Activated naive CD8-positive, alpha-beta T cell treated with anti-CD3 and anti-CD28 coated beads, Interleukin-2, amount 50 U/mL, for 24 hours (primary cell): ENCODE data around the gene MDM1.

Source experiments
- ATAC-seq: fragments of 150-1000 bp; cut with Tn5 transposase; one replicate; pipeline ENCODE4 v1.10.0; 2021
- DNase-seq: peaks from one replicate; pipeline ENCODE4 v3.0.0; 2021
- H3K27ac Mint-ChIP-seq: one replicate; pipeline ENCODE4 v1.8.0; 2021; ENCODE audit warnings: mild to moderate bottlenecking, mixed read lengths
- H3K27me3 Mint-ChIP-seq: one replicate; pipeline ENCODE4 v1.8.0; 2021; ENCODE audit warnings: mixed read lengths
- H3K36me3 Mint-ChIP-seq: one replicate; pipeline ENCODE4 v1.8.0; 2021; ENCODE audit warnings: low read depth, mixed read lengths
- H3K4me1 Mint-ChIP-seq: one replicate; pipeline ENCODE4 v1.8.0; 2021; ENCODE audit warnings: mixed read lengths
- H3K4me3 Mint-ChIP-seq: one replicate; pipeline ENCODE4 v1.8.0; 2021; ENCODE audit warnings: mild to moderate bottlenecking, moderate library complexity, mixed read lengths
- H3K9me3 Mint-ChIP-seq: one replicate; pipeline ENCODE4 v1.8.0; 2021; ENCODE audit warnings: mixed read lengths

MDM1 gene

GRCh38 chr12:68344126-68344525 is 12.0 kb upstream of the MDM1 start:
- Mint-ChIP-seq H3K36me3 (no peaks in the 10 kb centered on the region), H3K9me3 (no peaks in the 10 kb centered on the region), H3K27ac (no peak overlapping the region), H3K4me3 (no peak overlapping the region), H3K27me3 (no peaks in the 10 kb centered on the region), H3K4me1 (peaks cover 13% of the 10 kb centered on the region)
- DNase-seq = no peak
- no peak for ATAC-seq

DNA sequence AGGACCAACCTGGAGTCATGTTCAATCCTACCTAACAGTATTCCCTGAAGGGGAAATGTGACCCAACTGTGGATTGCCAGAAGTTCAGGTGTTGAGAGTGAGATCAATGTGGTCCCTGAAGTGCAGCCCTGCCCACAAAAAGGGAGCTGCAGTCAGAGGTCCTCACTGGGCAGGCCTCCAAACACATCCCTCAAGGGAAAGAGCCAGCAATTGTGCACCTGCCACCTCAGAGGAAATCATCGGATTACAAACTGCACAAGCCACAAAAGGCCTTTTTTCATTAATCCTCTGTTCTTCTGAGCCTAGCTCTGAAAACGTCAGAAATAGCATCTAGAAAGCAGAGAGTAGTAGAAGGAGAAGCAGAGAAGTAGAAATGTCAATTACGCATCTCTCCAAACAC is 10.8 kb upstream of the MDM1 start:
- ATAC-seq (no peak), DNase-seq (no peak)
- Mint-ChIP-seq H3K9me3 (no peaks in the 10 kb centered on the region), H3K4me1 (peaks cover 13% of the 10 kb centered on the region), H3K27me3 (no peaks in the 10 kb centered on the region), H3K36me3 (no peaks in the 10 kb centered on the region), H3K4me3 (no peak overlapping the region), H3K27ac (no peak overlapping the region)

DNA sequence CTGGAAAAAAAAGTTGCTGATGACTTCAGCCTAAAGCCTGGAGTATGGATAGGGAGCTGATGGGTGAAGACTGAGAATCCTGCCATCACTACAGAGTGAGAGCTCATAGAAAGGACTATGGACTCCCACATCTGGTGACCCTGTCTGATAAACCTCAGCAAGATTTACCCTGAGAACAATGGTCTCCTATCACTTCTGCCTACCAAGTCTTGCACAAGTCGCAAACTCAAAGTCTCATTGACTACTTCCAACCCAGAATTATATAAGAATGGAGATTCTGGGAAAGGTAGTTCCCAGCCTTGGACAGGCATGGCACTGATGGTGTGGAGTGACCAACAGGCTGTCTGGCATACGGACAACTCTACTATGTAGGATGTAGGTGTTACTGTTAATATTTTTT is 9.7 kb upstream of the MDM1 start:
- no peaks in the 10 kb centered on the region for H3K36me3 Mint-ChIP-seq
- H3K4me3 Mint-ChIP-seq = no peak overlapping the region
- DNase-seq (no peak), ATAC-seq (no peak)
- H3K27ac Mint-ChIP-seq = no peak overlapping the region
- peaks cover 10% of the 10 kb centered on the region for H3K4me1 Mint-ChIP-seq
- H3K27me3 Mint-ChIP-seq = no peaks in the 10 kb centered on the region
- no peaks in the 10 kb centered on the region for H3K9me3 Mint-ChIP-seq

DNA sequence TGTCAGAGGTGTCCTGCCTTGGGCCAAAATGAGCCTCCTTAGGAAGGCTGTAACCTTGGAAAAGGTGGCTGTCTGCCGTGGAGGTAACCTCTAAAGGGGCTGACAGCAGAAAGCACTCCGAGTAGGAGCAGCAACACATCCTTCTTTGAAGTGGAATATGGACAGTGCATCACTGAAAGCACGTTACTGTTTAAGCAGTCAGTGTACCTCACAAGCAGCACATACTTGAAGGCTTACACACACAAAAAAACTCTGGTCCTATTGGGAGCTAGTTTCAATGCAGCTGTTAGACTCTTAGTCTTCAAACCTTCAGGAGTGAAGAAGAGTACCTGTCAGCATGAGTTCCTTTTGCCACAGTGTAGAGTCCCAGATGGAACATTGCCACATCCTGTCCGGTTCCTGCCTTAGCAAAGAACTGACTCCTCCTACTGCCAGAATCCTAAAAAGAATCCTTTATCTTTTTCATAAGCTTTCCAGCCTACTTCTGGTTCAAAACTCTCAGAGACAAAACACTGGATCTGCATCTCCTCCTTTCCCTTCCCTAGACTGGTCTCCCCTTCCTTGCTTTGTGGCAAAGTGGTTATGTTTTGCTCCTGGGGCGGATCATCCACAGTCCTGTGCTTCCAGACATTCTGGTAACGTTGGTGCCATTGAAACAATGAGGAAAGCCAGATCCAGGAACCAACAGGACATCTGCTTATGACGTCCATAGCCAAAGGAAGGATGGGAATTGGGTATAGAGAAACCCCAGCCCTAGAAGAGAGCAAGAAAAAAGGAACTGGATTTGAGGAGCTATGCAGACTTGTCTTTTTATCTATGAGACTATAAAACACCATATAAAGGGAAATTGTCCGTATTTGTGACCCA is 8.5 kb upstream of the MDM1 start:
- no peak overlapping the region for H3K4me3 Mint-ChIP-seq
- no peaks in the 10 kb centered on the region for H3K36me3 Mint-ChIP-seq
- DNase-seq = no peak
- H3K27me3 Mint-ChIP-seq = no peaks in the 10 kb centered on the region
- peaks cover 1% of the 10 kb centered on the region for H3K4me1 Mint-ChIP-seq
- no peak for ATAC-seq
- H3K9me3 Mint-ChIP-seq = no peaks in the 10 kb centered on the region
- H3K27ac Mint-ChIP-seq = no peak overlapping the region

- DNase-seq (no peak), ATAC-seq (no peak)
- no peaks in the 10 kb centered on the region for H3K27me3 Mint-ChIP-seq
- no peaks in the 10 kb centered on the region for H3K9me3 Mint-ChIP-seq
- no peaks in the 10 kb centered on the region for H3K36me3 Mint-ChIP-seq
- peaks cover 22% of the 10 kb centered on the region for H3K4me1 Mint-ChIP-seq
- no peak overlapping the region for H3K27ac Mint-ChIP-seq
- H3K4me3 Mint-ChIP-seq = no peak overlapping the region
These were observed 4.7 kb upstream of the MDM1 start for GRCh38 chr12:68336889-68337303.

- Mint-ChIP-seq H3K36me3 (no peaks in the 10 kb centered on the region), H3K4me3 (no peak overlapping the region), H3K27me3 (no peaks in the 10 kb centered on the region), H3K4me1 (peaks cover 28% of the 10 kb centered on the region), H3K27ac (no peak overlapping the region), H3K9me3 (no peaks in the 10 kb centered on the region)
- ATAC-seq (no peak), DNase-seq (no peak)
These were observed 3.3 kb upstream of the MDM1 start for GRCh38 chr12:68335462-68335861.

DNA sequence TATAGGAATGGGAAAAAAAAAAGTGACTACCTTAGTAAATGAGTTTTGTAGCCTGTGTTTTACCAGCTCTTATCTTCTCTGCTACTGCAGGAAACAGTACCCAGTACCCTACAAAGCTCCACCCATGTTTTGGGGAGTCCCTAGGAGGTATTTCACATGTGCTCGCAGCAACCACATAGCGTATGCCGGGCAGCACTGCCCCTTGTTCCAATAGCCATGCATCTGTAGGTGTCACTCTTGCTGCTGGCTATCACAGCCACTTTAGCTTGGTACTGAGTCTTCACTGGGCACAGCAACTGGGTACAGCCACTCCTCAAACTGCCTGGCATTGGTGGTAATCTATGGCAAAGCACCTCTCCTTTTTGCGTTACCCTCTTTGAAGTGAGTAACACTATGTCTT is 2.0 kb upstream of the MDM1 start:
- ATAC-seq = peak; percentile 13
- peak; percentile 24 for DNase-seq
- H3K27me3 Mint-ChIP-seq = no peaks in the 10 kb centered on the region

DNA sequence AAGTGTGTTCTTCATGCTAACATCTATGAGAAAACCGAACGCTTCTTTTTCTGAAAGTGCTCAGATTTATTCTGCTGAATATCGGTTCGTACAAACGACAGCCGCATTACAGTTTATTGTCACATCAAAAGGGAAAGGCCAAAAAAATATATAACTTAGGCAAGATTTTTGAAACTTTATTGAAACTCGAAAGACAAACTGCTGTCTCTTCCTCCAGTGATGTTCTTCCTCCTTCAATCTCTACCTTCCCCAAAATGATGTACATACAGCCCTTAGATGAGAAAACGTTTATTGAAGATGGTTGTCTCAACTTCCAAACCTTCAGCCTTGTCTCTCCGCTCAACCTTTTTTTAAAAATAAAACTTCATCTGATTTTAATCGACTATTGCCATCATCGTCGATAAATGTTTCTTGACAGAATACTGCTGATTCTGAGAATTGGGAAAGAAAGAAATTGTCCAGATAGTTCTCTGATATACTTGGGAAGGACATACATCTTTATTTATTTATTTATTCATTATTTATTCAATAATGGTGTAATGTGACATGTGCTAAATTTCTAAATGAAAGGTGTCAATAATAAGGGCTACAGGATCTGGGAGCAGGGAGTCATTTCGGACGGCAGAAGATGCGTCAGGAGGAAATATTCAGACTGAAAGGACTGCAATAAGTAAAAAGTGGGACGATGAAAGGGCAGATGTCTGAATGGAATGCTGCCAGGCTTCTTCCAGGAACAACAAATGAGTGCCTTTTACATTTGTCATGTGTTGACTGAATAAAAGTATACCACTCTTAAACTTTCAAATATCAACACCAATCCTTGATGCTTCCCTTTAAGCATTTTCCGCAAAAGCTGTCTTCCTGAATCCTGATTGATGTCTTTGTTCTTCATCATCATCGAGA is 817 bp upstream of the MDM1 start:
- no peaks in the 10 kb centered on the region for H3K27me3 Mint-ChIP-seq
- peak overlapping the region; percentile 55 for H3K27ac Mint-ChIP-seq
- no peaks in the 10 kb centered on the region for H3K9me3 Mint-ChIP-seq

More for the DNA sequence above, 2.0 kb upstream of the MDM1 start:
- Mint-ChIP-seq H3K9me3 (no peaks in the 10 kb centered on the region), H3K4me3 (no peak overlapping the region), H3K4me1 (peaks cover 31% of the 10 kb centered on the region), H3K27ac (peak overlapping the region; percentile 1), H3K36me3 (no peaks in the 10 kb centered on the region)

GRCh38 chr12:68331500-68331868 is 678 bp downstream of the MDM1 start:
- DNase-seq (peak; percentile 18), ATAC-seq (no peak)
- H3K27me3 Mint-ChIP-seq = no peaks in the 10 kb centered on the region
- peak overlapping the region; percentile 37 for H3K27ac Mint-ChIP-seq
- peaks cover 34% of the 10 kb centered on the region for H3K4me1 Mint-ChIP-seq
- H3K9me3 Mint-ChIP-seq = no peaks in the 10 kb centered on the region
- H3K36me3 Mint-ChIP-seq = peaks cover 6% of the 10 kb centered on the region
- peak overlapping the region; percentile 87 for H3K4me3 Mint-ChIP-seq

More for the DNA sequence above, 817 bp upstream of the MDM1 start:
- H3K4me3 Mint-ChIP-seq = peak overlapping the region; percentile 87
- no peak for ATAC-seq
- DNase-seq = no peak
- peaks cover 2% of the 10 kb centered on the region for H3K36me3 Mint-ChIP-seq
- H3K4me1 Mint-ChIP-seq = peaks cover 34% of the 10 kb centered on the region

GRCh38 chr12:68327896-68328295 is 4.3 kb downstream of the MDM1 start:
- DNase-seq = no peak
- H3K4me1 Mint-ChIP-seq = peaks cover 19% of the 10 kb centered on the region
- no peaks in the 10 kb centered on the region for H3K27me3 Mint-ChIP-seq
- no peaks in the 10 kb centered on the region for H3K9me3 Mint-ChIP-seq
- H3K4me3 Mint-ChIP-seq = no peak overlapping the region
- no peak overlapping the region for H3K27ac Mint-ChIP-seq
- no peak for ATAC-seq
- H3K36me3 Mint-ChIP-seq = peaks cover 15% of the 10 kb centered on the region

GRCh38 chr12:68326716-68327115 is 5.4 kb downstream of the MDM1 start:
- Mint-ChIP-seq H3K27me3 (no peaks in the 10 kb centered on the region), H3K4me3 (no peak overlapping the region), H3K36me3 (peaks cover 18% of the 10 kb centered on the region), H3K4me1 (peaks cover 14% of the 10 kb centered on the region), H3K9me3 (no peaks in the 10 kb centered on the region), H3K27ac (no peak overlapping the region)
- DNase-seq (no peak), ATAC-seq (no peak)

GRCh38 chr12:68325966-68326365 is 6.2 kb downstream of the MDM1 start:
- DNase-seq (no peak), ATAC-seq (no peak)
- Mint-ChIP-seq H3K27ac (no peak overlapping the region), H3K36me3 (peaks cover 18% of the 10 kb centered on the region), H3K4me1 (peaks cover 8% of the 10 kb centered on the region), H3K9me3 (no peaks in the 10 kb centered on the region), H3K4me3 (no peak overlapping the region), H3K27me3 (no peaks in the 10 kb centered on the region)

DNA sequence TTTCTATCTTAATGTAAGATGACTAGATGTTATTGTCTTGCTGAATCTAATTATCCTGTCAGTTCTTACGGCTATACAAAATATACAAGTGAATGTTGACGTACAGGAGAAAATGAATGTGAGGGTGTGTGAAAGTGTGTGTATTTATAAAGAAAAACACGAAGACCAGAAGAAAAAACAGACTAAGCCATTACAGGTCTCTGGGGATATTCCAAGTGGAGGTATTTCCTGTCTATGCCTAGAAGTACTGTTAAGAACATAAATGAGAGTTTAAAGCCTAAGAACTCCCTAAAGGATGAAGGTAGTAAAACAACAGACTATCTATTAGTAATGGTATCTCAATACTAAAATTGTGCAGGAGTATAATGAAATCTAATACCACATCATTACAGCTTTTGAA is 7.6 kb downstream of the MDM1 start:
- ATAC-seq = no peak

DNA sequence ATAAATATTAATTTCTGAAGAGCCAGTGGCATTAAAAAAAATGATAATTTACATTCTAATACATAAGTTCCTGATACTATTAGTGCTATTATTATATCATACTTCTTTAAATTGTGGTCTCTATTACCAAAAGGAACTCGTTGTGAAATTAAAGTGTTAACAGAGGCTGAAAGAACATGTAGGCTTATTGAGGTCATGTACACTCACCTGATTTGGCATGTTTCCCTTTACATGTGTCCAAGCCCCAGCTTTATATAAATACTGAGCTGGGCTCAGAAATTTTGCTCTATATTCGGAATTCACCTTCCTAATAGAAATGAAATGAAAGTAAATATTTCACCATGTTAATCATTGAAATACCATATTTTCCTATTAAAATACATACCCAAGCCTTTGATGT is 11.0 kb downstream of the MDM1 start:
- Mint-ChIP-seq H3K9me3 (no peaks in the 10 kb centered on the region), H3K4me3 (no peak overlapping the region), H3K27ac (no peak overlapping the region), H3K27me3 (no peaks in the 10 kb centered on the region), H3K36me3 (peaks cover 11% of the 10 kb centered on the region), H3K4me1 (peaks cover 2% of the 10 kb centered on the region)
- no peak for DNase-seq
- no peak for ATAC-seq

More for the DNA sequence above, 7.6 kb downstream of the MDM1 start:
- H3K9me3 Mint-ChIP-seq = no peaks in the 10 kb centered on the region
- H3K4me3 Mint-ChIP-seq = no peak overlapping the region
- H3K4me1 Mint-ChIP-seq = peaks cover 5% of the 10 kb centered on the region
- no peak overlapping the region for H3K27ac Mint-ChIP-seq
- DNase-seq = no peak
- no peaks in the 10 kb centered on the region for H3K27me3 Mint-ChIP-seq
- H3K36me3 Mint-ChIP-seq = peaks cover 18% of the 10 kb centered on the region
